GM12801 (cell line): ENCODE measurements around the gene CDH11.

Experiments used
- CTCF ChIP-seq: IDR thresholded peaks from one replicate; pipeline ENCODE4 v1.5.1; 2011; ENCODE audit warnings: control low read depth; ENCODE audit not compliant: insufficient read length; ENCODE audit errors: extremely low read depth

Gene CDH11

GRCh38 chr16:65120461-65120830 lies 1.4 kb downstream of the CDH11 start:
- TF ChIP-seq CTCF, result no peak

- TF ChIP-seq CTCF, result no peak
Observed at GRCh38 chr16:65119901-65120401, 1.9 kb downstream of the CDH11 start.

GRCh38 chr16:65119435-65119834 lies 2.4 kb downstream of the CDH11 start:
- TF ChIP-seq CTCF, result no peak

DNA sequence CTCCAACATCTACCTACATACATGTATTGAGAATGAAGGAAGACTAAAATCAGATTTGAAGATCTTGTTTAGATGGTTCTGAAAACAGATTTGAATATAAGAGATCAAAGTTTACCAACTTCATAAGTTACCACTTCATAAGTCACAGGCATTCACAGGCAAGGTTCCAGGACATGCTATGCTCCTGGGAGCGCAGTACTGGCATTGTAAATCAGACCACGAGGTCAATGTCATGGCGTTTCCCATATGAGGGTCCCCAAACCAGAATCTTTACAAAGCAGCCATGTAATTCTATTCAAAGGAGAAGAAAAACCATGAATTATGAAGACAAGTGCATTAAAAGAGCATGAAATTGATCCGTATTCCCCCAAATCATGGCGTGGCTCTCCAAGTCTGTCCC lies 3.0 kb downstream of the CDH11 start:
- TF ChIP-seq CTCF, result no peak

GRCh38 chr16:65117811-65118448 lies 3.9 kb downstream of the CDH11 start:
- no peak for TF ChIP-seq CTCF

GRCh38 chr16:65116818-65117430 lies 4.9 kb downstream of the CDH11 start:
- TF ChIP-seq CTCF, result no peak

DNA sequence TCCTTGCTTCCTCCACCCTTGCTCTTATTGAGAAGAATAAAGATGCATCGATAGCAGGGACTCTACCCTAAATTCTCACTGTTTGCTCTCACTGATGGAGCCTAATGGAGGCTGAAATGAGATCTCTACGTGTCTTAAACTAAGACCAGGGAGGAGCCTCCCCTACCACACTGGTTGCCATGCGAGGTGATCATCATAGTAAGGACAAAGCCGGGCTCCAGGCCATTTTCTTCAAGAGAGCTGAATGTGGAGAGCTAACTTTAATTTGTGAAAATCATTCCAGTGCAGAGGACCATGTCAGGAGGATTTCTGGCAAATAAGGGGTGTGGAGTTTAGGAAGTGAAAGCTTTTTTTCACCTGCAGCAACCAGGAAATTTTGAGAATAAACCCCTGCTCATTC lies 5.6 kb downstream of the CDH11 start:
- no peak for TF ChIP-seq CTCF

DNA sequence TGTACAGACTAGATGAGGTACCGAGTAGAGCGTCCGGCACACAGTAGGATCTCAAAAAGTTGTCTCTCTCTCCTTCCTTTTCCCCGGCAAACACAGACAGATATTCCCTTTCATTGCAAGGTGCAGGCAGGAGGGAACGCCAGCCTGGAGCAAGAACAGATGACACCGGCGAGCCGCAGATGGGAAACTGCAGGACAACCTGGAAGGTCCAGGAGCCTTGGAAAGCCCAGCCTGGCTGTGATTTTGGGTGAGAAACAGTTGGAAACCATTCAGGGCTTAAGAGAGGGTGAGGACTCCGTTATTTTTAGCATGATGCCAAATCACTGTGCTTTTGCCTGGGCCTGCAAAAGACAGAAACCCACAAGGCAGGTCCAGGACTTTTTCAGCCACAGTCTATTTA lies 7.3 kb downstream of the CDH11 start:
- no peak for TF ChIP-seq CTCF
